KBM-7 (cell line): ENCODE measurements around the gene MACROD2.

ENCODE experiments used
- DNase-seq: peaks from one replicate; pipeline ENCODE4 v3.0.0-alpha.2; 2015
- in situ Hi-C: fragments of 300-500 bp; cut with MboI; formaldehyde crosslinking; loops from 2 replicates; pipeline ENCODE4 v1.14.3; 2020; ENCODE audit warnings: low sequenced_read_pairs, low pct_unique_long_range_greater_than_20kb, mixed read lengths

The MACROD2 gene

DNA sequence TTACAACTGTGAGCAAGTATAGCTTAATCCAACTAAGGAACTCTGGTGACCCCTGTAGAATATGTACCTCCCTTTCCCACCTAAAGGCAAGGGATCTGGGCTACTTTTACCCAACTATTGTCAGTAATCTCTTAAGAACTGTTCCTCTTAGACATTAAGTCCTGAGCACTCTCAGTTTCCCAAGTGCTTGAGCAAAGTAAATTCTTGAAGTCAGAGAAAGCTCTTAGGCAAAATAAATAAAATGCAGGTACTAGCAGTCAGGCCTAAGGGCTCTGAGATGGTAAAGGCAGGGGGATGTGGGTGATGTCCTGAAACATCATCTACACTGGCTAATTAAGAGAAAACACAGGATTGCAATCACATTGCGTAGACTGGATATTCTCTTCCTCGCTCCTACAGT lies 788.5 kb downstream of the MACROD2 start:
- in situ Hi-C loops, result no loop called here
- DNase-seq, result no peak

DNA sequence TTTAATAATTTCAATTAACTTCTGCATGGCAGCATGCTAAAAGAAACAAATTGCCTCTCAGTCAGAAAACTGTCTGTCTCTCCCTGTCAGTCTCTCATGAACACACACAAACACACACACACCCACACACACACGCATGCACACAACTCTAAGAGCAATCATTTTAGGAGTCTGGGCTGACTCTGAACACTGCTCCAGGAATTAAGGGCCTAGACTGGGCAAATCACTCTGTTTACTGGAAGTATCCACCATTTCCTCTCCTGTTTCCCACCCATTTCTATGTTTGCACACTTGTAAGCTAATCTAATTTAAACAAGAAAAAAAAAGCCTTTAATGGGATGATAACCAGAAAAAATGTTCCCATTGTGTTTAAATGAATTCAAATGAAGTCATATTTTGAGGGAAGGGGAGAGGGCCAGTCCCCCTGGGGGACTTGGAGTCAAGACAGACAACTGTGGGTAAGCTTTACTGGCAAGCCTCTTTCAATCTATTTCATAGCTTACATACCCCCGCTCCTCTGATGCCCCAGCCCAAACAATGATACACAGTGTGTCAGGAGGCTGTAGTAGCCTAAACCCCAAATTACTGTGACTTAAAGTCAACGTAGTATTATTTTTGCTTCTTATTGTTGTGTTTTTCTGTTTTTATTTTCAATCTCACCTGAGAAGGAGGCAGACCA lies 789.9 kb downstream of the MACROD2 start:
- no peak for DNase-seq
- in situ Hi-C loops, result no loop called here

DNA sequence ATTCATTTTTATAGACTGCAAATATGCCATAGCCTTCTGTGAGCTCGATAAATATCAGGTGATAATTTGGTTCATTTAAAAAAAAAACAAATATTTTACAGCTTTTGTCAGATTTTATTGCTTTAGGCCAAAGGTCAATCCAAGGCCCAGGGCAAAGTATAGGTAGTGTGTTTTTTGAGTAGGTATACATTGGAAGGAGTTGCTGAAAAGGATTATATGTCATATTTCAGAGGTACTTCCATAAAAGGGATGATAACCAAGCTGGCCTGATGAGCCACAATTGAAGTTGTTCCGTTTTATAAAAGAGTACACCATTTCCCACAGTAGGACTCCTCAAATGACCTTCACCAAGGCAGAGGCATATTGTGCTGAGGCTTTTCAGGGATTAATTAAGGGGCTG lies 794.9 kb downstream of the MACROD2 start:
- DNase-seq, result no peak
- in situ Hi-C loops, result no loop called here

DNA sequence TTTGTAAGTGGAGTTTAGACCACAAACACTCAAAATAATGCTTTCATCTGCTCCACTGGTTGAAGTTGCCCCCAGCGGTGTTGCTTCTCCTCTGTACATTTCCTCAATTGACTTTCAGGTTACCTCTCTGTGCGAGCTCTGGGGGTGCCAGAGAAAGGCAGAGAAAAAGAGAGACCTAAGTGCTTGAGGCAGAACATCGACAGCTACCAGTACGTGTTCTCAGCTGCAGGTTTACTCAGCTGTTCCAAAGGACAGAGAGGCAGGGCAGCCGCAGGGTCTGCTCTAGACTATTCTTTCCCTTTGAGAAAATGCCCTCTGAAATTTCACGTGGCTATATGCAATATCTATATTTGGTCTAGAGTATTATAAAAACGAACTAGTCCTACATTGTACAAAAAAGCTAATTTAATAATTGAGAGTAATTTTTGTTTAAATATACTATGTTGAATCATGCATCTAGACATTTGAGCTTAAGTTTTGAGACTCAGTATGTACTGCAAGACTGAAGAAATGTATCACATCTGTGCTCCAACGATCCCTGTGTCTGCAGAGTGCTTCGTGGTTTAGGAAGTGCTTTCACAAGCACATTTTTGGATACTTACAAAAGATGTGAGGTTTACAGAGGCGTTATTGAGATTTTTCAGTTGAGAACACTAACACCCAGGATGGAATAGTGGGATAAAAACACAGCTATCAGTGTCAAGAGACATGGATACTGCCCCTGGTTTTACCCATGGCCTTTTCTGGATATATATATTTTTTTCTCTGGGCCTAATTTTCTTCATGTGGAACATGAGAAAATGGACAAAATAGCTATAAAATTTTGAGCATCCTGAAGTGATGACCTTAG lies 795.7 kb downstream of the MACROD2 start:
- no peak for DNase-seq
- in situ Hi-C loops, result no loop called here

DNA sequence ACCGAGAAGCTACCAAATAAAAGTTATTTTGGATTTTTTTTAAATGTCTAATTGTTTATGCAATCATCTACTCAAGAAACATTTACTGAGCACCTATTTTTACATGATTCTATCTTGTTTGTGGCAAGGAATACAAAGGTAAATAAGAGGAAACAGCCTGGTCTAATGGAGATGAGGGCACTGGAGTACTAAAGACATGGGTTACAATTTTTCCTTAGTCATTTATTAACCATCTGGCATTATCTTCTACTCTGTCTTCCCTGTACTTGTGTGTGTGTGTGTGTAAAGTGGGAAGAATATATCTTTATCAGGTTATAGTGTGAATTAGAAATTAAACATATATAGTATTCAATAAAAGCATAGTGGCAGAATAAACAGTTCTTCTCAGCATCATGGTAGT lies 797.6 kb downstream of the MACROD2 start:
- DNase-seq, result no peak
- in situ Hi-C loops, result no loop called here

DNA sequence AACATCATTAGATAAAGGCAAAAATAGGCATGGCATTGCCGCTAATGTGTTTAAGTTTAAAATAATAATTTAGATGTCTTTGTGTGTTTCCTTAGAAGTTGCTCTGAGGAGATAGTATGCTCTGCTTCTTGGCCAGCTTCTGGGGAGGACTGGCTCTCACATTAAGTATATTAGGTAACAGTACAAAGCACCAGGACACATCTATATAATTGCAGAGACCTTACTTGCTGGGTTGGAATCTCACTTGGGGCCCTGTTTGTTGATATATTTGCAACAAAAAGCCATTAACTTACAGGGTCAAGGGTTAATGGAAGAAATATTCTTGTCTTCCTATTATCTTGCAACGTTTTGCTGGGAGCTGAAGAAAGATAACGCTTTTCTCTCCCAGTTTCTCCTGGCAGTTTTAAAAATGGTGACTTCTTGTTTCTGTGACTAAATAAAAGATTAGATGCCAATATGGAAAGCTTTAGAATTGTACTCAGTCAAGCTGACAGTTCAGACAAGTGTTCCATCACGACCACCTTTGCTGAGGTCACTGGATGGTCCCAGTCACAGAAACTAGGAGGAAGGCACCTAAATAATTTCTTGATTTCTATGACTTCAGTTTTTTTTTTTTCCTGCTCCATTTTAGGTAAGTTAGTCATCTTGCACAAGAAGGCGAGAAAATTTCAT lies 804.4 kb downstream of the MACROD2 start:
- in situ Hi-C loops, result no loop called here
- no peak for DNase-seq

DNA sequence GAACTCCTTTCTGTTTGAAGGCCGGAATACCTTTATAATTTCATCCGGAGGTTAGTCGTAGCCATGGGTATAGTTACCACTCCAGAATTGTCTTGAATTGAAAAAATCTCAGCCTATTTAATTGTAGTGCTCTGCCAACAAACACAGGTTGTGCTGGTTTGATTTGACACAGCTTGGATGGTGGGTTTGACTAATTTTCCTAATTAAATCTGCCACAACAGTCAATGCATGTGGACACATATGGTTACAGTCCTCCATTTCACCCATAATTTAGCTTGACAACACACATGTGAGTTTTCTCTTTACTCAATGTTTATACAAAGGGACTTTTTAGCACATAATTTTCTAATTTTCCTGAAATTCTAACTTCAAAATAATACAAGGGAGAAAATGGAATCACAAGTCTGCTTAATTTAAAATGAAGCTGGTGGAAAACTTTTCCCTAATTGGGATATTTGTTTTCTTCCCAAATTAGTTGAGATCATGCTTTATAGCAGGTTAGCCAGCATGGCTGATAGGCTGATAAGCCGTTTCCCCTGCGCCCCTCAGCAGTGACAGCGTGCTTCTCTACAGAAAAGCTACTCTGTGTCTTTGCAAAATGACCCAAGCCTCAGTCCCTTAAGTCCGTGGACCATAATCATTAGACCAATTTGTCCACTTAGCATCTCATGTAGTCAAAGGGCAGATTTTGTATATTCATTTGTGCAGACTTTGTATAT lies 805.5 kb downstream of the MACROD2 start:
- in situ Hi-C loops, result no loop called here
- DNase-seq, result no peak

DNA sequence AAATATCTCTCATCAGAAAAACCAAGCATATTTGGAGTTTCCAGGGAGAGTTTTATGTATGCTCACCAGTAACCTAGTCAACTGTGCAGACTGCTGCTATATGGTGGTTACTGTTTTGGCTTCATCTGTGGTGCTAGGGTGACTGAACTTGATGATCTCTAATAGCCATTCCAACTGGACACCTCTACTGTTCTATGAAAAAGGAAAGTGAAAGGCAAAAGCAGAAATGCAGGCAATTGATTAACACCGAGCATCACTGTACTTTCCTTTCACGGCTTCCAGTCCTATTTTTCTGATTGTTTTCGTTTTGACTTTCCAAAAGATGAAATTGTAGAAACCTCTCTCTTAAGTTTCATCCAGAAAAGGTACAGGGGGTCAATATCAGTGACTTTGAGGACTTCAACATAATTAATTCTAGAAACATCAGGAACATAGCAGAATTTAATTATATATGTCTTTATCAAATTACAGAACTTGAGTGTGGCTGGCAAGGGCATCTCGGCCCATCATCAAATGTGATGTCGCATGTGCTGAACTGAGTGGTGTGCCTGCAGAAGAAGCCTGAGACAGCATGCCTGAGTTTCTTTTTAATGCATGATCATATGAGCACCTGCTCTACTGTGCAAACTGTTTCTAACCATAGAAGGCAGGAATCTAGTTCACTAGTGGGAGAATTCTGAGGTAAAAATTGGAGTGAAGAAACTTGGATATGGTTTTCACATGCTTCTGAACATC lies 806.4 kb downstream of the MACROD2 start:
- DNase-seq, result no peak
- in situ Hi-C loops, result no loop called here

DNA sequence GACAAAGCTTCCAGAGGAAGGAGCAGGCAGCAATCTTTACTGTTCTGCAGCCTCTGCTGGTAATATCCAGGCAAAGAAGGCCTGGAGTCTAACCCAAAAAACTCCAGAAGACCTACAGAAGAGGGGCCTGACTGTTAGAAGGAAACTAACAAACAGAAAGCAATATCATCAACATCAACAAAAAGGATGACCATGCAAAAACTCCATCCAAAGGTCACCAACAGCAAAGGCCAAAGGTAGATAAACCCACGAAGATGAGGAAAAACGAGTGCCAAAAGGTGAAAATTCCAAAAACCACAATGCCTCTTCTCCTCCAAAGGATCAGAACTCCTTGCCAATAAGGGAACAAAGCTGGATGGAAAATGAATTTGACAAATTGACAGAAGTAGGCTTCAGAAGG lies 811.9 kb downstream of the MACROD2 start:
- in situ Hi-C loops, result no loop called here
- DNase-seq, result no peak

DNA sequence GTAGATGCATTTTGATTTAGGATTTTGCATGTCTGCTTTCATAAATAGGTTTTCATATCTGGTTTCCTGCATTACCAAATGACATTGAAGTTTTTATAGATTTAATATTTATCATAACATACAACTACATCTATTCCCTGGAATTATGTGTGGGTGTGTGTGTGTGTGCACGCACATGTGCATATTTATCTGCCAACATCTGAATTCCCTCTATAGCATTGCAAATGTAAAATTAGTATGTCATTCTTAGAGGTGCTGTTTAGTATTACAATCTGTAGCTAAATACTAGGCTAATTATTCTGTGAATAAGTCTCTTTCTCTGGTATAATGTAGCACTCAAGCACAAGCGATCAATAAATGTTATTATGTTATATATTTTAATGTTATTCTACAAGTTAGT lies 820.0 kb downstream of the MACROD2 start:
- in situ Hi-C loops, result no loop called here
- no peak for DNase-seq

DNA sequence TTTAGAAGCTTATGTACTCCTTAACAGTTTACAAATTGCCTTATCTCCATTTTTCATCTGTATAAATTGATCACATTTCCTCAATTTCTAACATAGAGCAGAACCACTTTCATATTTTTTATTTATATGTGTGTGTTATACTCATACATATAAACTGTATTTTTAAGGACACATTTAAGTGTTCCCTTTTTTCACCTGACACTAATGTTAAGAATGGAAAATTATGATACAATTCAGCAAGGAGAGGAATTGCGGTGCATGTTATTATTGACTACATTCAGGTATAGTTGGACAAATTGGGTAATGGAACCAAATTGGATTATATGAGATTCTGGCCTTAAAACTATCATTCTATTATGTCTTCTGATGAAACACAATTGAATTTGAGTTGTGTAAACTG lies 821.2 kb downstream of the MACROD2 start:
- in situ Hi-C loops, result no loop called here
- DNase-seq, result no peak

DNA sequence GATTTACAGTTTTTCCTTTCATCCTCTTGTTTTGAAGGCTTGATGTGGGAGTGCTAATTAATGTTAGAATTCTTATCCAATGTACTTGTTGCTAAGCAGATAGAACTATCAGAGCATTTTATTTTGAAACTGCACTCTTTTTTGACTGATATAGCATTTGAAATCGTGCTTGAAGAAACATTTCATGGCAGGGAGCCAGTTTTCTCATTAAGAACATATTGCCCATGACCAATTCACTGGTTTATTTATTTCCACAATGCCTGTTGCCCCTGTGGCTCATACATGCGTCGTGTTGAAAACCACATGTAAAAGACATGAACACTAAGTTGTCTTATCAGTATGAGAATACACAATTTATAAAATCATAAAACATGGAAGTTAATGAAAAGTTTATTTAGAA lies 821.8 kb downstream of the MACROD2 start:
- in situ Hi-C loops, result no loop called here
- DNase-seq, result no peak

DNA sequence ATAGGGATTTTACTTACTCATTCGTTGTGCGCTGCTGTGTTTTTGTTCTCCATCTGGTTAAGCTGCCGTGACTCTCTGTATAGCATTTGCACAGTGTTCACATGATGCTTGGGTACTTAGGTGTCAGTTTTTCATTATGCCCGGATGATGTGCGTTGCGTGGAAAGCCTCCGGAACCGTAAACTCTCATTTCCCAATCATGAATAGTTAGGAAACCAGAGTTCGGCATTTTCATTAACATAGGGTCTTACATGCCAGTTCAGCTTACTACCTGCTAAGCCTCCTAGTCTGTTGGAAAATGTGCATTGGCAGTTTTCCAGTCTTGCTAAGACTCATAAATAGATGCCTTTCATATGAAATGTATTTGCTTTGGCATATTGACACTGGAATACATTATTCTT lies 825.5 kb downstream of the MACROD2 start:
- in situ Hi-C loops, result no loop called here
- no peak for DNase-seq

DNA sequence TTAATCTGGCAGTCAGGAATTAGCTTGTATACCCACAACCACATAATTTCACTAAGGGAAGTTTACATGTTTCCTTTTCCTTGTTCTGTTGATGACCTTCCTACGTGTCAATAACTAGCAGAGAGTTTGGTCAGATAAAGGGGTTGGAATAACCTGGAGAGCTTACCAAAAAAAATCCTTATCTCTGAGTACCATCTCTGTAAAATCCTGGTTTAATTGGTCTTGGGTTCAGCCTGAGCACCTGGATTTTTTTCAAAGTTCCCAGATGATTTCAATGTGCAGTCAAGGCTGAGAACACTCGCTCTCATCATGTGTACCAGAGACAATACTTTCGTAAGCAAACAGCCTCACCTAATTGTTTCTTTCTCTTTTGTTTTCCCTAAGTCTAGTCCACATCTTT lies 825.9 kb downstream of the MACROD2 start:
- DNase-seq, result no peak
- in situ Hi-C loops, result no loop called here

DNA sequence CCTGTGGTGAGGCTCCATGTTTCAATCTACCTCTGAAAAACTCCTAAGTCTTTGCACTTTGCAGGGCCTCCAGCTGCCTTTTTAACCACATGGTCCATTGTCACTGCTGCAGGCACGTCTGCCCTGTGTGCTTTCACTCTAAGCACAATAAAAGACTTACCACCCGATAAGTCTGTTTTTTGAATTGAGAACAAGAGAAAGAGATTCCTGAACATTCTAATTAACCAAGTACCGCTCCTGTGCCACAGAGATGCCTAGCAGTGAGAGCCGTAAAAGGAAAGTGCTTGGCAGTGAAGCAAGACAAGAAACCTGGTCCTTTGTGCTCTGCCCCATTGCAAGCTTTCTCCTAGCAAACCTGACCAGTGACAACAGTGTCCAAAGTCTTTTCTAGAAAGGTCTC lies 829.7 kb downstream of the MACROD2 start:
- in situ Hi-C loops, result no loop called here
- DNase-seq, result no peak

DNA sequence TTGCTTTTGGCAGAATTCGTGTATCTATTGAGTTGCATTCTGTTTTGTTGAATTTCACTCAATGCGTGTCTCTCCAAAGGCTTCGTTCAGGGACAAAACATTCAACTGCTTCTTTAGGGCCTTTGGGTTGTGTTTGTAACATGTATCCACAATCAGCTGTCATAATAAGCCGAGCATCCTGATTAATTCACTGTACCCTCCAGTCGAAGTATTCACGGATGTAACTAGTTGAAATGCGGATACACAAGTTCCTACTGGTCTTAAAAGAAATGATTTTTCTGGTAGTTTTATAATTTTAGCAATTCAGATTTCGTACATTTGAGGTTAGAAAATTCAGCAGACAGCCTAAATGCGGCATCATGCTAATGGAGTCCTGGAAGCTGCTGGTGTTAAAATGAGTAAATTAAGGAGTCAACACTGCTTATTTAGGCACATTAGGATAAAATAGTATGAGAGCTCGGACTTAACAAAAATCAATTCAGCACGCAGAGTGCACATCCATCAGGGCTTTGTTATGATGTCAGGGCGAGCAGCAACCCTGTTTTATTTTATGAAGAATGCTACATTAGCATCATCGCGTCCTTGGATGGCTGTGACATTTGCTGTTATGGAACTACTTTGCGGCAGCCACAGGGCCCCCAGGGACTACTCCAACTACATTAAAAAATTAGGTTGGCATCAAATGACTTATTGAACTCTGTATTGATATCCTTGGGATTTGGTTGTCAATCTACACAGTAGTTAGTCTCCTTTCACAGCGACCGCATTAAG lies 831.4 kb downstream of the MACROD2 start:
- in situ Hi-C loops, result no loop called here
- no peak for DNase-seq

DNA sequence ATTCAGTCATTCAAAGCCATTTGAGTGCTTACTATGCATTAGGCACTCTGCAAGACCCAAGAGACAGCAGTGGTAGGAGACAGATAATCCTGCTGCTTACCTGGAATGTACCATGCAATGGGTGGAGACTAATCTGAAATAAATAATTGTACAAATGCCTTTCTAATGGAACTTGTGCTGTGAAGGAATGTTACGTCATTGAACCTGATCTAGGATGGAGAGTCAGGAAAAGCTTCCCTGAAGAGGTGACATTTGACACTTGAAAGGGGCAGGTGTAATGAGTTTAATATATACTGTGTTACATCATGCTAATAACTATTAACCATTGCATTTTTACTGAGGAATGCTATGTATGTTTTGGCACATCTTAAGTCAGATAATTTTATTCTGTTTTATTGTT lies 833.1 kb downstream of the MACROD2 start:
- no peak for DNase-seq
- in situ Hi-C loops, result no loop called here

DNA sequence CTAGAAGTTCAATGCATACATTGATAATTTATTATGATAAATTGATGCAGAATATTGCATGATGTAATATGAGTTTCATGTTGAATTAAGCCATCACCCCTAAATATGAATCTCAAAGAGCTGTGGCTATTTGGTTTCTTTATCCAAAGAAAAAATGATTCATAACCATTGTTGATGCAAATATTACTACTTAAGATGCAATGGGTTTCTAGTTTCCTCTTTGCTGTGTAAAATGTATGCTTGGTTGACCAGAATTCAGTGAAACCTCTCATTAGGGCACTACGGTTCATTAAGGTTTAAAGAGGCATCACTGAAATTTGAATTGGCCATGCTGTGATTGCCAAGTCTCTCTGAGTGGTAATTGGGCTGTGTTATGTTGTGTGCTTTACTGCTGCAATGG lies 834.6 kb downstream of the MACROD2 start:
- no peak for DNase-seq
- in situ Hi-C loops, result no loop called here
